ENCODE results near the gene TSHZ1.

The TSHZ1 gene

GRCh38 chr18:75215663-75216062 is 5.1 kb downstream of the TSHZ1 start:
- H3K9me3 ChIP-seq (ENCODE audit: control insufficient read depth, insufficient read depth, low read depth, low read length), result no peaks in the 10 kb centered on the region
- ChIA-PET CTCF (no interaction called here), POLR2A (no interaction called here)

DNA sequence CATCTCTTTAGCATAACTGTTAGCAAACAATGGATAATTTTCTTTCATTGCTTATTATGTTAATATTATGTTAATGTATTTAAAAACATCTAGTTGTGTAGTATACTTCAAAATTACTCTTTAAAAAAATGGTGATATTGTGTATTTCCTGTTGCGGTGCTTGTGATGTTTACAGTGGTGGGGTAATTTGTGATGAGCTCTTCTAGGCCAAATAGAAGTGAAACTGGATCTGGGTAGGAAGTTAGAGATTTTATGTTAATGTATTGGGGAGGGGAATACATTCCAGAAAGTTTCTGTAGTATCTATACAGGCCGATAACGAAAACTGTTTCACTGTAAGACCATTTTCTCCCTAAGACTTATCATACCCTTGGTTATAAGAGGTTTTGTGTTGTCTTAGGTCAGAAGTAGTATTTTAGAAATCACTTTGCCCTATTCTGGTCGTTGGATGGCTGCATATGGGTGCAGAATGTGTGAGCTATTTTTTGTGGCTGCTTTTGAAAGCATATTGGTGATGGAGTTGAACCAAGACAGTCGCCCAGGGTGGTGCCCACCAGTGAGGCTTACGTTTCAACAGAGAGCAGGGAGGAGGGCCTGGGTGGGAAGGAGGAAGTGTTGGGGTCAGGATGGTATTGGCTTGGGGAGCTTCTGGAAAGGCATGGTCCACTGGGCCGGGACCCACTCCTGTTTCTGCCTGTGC is 5.8 kb downstream of the TSHZ1 start:
- Histone ChIP-seq H3K4me3 (ENCODE audit: low read depth, low read length) (no peak overlapping the region), H3K9me3 (ENCODE audit: control insufficient read depth, insufficient read depth, low read depth, low read length) (no peaks in the 10 kb centered on the region), H3K4me1 (ENCODE audit: control insufficient read depth, insufficient read depth, low read length) (peaks cover 70% of the 10 kb centered on the region), H3K36me3 (ENCODE audit: control insufficient read depth in 2 of 2, insufficient read depth in 1 of 2, low read length in 2 of 2) (no peaks in the 10 kb centered on the region), H3K27ac (ENCODE audit: extremely low read depth, low read depth, low read length) (peak overlapping the region; percentile 66)
- ChIA-PET POLR2A (no interaction called here), CTCF (no interaction called here)
- TF ChIP-seq ZBTB7A (tag by site-specific recombination; IDR thresholded peaks at IDR 0.05; ENCODE audit: low read depth), result no peak
- TF ChIP-seq, protein P1, sequence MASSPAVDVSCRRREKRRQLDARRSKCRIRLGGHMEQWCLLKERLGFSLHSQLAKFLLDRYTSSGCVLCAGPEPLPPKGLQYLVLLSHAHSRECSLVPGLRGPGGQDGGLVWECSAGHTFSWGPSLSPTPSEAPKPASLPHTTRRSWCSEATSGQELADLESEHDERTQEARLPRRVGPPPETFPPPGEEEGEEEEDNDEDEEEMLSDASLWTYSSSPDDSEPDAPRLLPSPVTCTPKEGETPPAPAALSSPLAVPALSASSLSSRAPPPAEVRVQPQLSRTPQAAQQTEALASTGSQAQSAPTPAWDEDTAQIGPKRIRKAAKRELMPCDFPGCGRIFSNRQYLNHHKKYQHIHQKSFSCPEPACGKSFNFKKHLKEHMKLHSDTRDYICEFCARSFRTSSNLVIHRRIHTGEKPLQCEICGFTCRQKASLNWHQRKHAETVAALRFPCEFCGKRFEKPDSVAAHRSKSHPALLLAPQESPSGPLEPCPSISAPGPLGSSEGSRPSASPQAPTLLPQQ (tag by site-specific recombination; IDR thresholded peaks at IDR 0.05), result 0 out of 2 replicates have a peak, but pooled peaks have one; percentile 19
- TF ChIP-seq, protein P2, sequence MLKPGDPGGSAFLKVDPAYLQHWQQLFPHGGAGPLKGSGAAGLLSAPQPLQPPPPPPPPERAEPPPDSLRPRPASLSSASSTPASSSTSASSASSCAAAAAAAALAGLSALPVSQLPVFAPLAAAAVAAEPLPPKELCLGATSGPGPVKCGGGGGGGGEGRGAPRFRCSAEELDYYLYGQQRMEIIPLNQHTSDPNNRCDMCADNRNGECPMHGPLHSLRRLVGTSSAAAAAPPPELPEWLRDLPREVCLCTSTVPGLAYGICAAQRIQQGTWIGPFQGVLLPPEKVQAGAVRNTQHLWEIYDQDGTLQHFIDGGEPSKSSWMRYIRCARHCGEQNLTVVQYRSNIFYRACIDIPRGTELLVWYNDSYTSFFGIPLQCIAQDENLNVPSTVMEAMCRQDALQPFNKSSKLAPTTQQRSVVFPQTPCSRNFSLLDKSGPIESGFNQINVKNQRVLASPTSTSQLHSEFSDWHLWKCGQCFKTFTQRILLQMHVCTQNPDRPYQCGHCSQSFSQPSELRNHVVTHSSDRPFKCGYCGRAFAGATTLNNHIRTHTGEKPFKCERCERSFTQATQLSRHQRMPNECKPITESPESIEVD (tag by site-specific recombination; IDR thresholded peaks at IDR 0.05), result peak; percentile 31; the same call in 1 of the 2 replicates
- no peak for TF ChIP-seq SP7 (tag by site-specific recombination; IDR thresholded peaks at IDR 0.05)
- TF ChIP-seq YY2 (tag by site-specific recombination; IDR thresholded peaks at IDR 0.05), result no peak
- no peak for TF ChIP-seq ZNF747 (tag by site-specific recombination; IDR thresholded peaks at IDR 0.05)
- TF ChIP-seq ZSCAN18 (tag by site-specific recombination; IDR thresholded peaks at IDR 0.05), result no peak
- TF ChIP-seq ZIC2 (tag by site-specific recombination; IDR thresholded peaks at IDR 0.05), result no peak
- TF ChIP-seq ZSCAN30 (tag by site-specific recombination; IDR thresholded peaks at IDR 0.05), result no peak
- TF ChIP-seq TCF7L2 (IDR thresholded peaks at IDR 0.05; ENCODE audit: borderline replicate concordance, low read depth, low read length), result 0 out of 2 replicates have a peak, but pooled peaks have one; percentile 22
- TF ChIP-seq, protein P3, sequence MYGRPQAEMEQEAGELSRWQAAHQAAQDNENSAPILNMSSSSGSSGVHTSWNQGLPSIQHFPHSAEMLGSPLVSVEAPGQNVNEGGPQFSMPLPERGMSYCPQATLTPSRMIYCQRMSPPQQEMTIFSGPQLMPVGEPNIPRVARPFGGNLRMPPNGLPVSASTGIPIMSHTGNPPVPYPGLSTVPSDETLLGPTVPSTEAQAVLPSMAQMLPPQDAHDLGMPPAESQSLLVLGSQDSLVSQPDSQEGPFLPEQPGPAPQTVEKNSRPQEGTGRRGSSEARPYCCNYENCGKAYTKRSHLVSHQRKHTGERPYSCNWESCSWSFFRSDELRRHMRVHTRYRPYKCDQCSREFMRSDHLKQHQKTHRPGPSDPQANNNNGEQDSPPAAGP (tag by site-specific recombination; IDR thresholded peaks at IDR 0.05), result no peak
- TF ChIP-seq ZNF335 (tag by site-specific recombination; conservative IDR thresholded peaks at IDR 0.05), result 0 out of 2 replicates have a peak, but pooled peaks have one; percentile 13
- TF ChIP-seq ZSCAN23 (tag by site-specific recombination; IDR thresholded peaks at IDR 0.05), result peak; percentile 67; the same call in 1 of the 2 replicates
- TF ChIP-seq ZNF112 (tag by site-specific recombination; IDR thresholded peaks at IDR 0.05), result no peak
- no peak for TF ChIP-seq ZNF785 (tag by site-specific recombination; IDR thresholded peaks at IDR 0.05)

More at GRCh38 chr18:75215663-75216062, 5.1 kb downstream of the TSHZ1 start:
- TF ChIP-seq ZIC2 (tag by site-specific recombination; IDR thresholded peaks at IDR 0.05), result no peak
- TF ChIP-seq ZNF600 (tag by site-specific recombination; IDR thresholded peaks at IDR 0.05), result 0 out of 2 replicates have a peak, but pooled peaks have one; percentile 17
- TF ChIP-seq, protein P2 (tag by site-specific recombination; IDR thresholded peaks at IDR 0.05), result no peak
- Histone ChIP-seq H3K4me3 (ENCODE audit: low read depth, low read length) (no peak overlapping the region), H3K4me1 (ENCODE audit: control insufficient read depth, insufficient read depth, low read length) (peaks cover 66% of the 10 kb centered on the region), H3K36me3 (ENCODE audit: control insufficient read depth in 2 of 2, insufficient read depth in 1 of 2, low read length in 2 of 2) (no peaks in the 10 kb centered on the region), H3K27ac (ENCODE audit: extremely low read depth, low read depth, low read length) (no peak overlapping the region; the same call in 1 of the 2 replicates)

All from HEK293 (cell line).